OCI-LY3 (cell line): ENCODE results near the gene ATP8B4.

ENCODE experiments used
- H2AFZ ChIP-seq: fragments of 200-600, 300-600 bp; shearing (Covaris generic); 2 replicates; pipeline ENCODE4 v1.6.0; 2014; ENCODE audit warnings: antibody characterized with exemption, low read depth, low read length
- H3K27ac ChIP-seq: fragments of 200-600, 300-600 bp; sonication (generic); 2 replicates; pipeline ENCODE4 v1.5.1; 2014; ENCODE audit warnings: mild to moderate bottlenecking, low read length, moderate library complexity, mixed read lengths
- H3K27me3 ChIP-seq: fragments of 200-600, 300-600 bp; sonication (generic); 2 replicates; pipeline ENCODE4 v1.6.1; 2014; ENCODE audit warnings: low read depth, low read length, mixed read lengths
- H3K36me3 ChIP-seq: fragments of 200-600, 300-600 bp; sonication (generic); replicated peaks from 2 replicates; pipeline ENCODE3; 2014; ENCODE audit warnings: low read depth, low read length, mixed read lengths
- H3K4me1 ChIP-seq: fragments of 300-600, 200-600 bp; sonication (generic); 2 replicates; pipeline ENCODE4 v1.6.1; 2014; ENCODE audit warnings: low read length, mixed read lengths
- H3K4me2 ChIP-seq: fragments of 200-600, 300-600 bp; sonication (generic); 2 replicates; pipeline ENCODE4 v1.6.1; 2014; ENCODE audit warnings: low read length, mixed read lengths
- H3K4me3 ChIP-seq: fragments of 300-600, 200-600 bp; sonication (generic); 2 replicates; pipeline ENCODE4 v1.5.1; 2014; ENCODE audit warnings: antibody characterized with exemption, mild to moderate bottlenecking, low read length, moderate library complexity
- H3K79me2 ChIP-seq: fragments of 300-600, 200-600 bp; shearing (Covaris generic); 2 replicates; pipeline ENCODE4 v1.6.1; 2014; ENCODE audit warnings: mild to moderate bottlenecking, low read length, mixed read lengths
- H3K9ac ChIP-seq: fragments of 300-600, 200-600 bp; shearing (Covaris generic); 2 replicates; pipeline ENCODE4 v1.6.0; 2014; ENCODE audit warnings: mild to moderate bottlenecking, low read length, moderate library complexity
- H3K9me3 ChIP-seq: fragments of 200-600, 300-600 bp; shearing (Covaris generic); 2 replicates; pipeline ENCODE4 v1.6.1; 2014; ENCODE audit warnings: low read length, mixed read lengths; ENCODE audit not compliant: insufficient read depth
- H4K20me1 ChIP-seq: fragments of 200-600, 300-600 bp; sonication (generic); 2 replicates; pipeline ENCODE4 v1.6.1; 2016; ENCODE audit warnings: low read length, mixed read lengths; ENCODE audit not compliant: insufficient read depth
- CTCF ChIP-seq: fragments of 200-600, 300-600 bp; sonication (generic); IDR thresholded peaks from 2 replicates; pipeline ENCODE4 v1.5.1; 2014; ENCODE audit warnings: antibody characterized with exemption, low read length, low read depth
- EZH2phosphoT487 ChIP-seq: fragments of 200-600 bp; shearing (Covaris generic); IDR thresholded peaks from 2 replicates; pipeline ENCODE4 v1.6.1; 2018; ENCODE audit warnings: antibody characterized with exemption, mixed run types, low read depth

The ATP8B4 gene

GRCh38 chr15:49808341-49808740 lies 310.7 kb downstream of the ATP8B4 start:
- Histone ChIP-seq H3K36me3 (no peaks in the 10 kb centered on the region), H3K4me3 (no peak overlapping the region), H3K27me3 (no peaks in the 10 kb centered on the region), H3K4me2 (no peak overlapping the region), H3K4me1 (no peaks in the 10 kb centered on the region), H3K9ac (no peak overlapping the region), H3K79me2 (no peaks in the 10 kb centered on the region), H4K20me1 (no peaks in the 10 kb centered on the region), H2AFZ (no peak overlapping the region), H3K27ac (no peak overlapping the region), H3K9me3 (no peaks in the 10 kb centered on the region)
- TF ChIP-seq EZH2phosphoT487: no peak
- no peak for TF ChIP-seq CTCF
